ENCODE data around the gene METTL13. TPM values are rescaled to one million over a fixed set of nuclear protein-coding genes. Genes with fewer than 3 reads are reported as not detected.

METTL13 gene
- total RNA-seq, 1 donor from 2014 or later = 39.8 TPM

DNA sequence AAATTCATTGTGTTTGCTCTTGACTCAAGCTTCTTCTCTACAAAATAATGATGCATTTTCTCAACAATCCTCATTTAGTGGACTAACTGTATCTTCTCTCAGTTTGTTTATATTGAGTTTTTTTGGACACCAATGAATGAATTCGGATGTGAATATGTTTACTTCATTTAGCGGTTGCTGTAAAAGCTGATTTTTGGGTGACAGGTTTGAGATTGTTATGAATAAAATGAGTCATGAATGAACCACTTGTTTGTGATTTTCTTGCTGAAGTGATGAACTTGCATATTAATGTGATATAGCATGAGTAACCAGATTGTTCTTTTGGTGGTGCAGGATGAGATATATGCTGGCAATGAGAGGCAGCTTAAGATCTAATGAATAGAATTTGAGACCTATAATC is 62.9 kb downstream of the METTL13 start:
- Mint-ChIP-seq H3K27me3 (peaks cover 42% of the 10 kb centered on the region), H3K4me1 (ENCODE audit: unreplicated experiment) (peaks cover 15% of the 10 kb centered on the region), H3K36me3 (no peaks in the 10 kb centered on the region), H3K4me3 (no peak overlapping the region), H3K27ac (no peak overlapping the region), H3K9me3 (no peaks in the 10 kb centered on the region)
- no peak for TF ChIP-seq CTCF (conservative IDR thresholded peaks at IDR 0.05)
- DNase-seq (ENCODE audit: extremely low spot score, unreplicated experiment) = no peak

DNA sequence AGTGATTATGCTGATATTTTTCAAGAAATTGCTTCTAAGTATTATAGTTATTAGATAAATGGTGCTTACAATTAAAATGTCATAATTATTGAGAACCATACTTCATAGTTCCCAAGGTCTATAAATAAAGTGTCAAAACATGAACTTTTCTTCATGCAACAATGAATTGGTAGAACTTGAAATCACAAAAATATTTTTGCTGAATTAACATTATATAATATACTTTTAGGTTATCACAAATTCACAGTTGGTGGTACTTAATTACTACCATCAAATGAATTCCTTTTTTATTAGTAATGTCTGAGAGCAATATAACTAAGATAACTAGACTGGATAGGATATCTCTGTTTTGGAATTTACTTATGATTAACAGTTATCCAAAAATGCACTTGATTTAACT is 64.5 kb downstream of the METTL13 start:
- Mint-ChIP-seq H3K4me3 (no peak overlapping the region), H3K27ac (no peak overlapping the region), H3K36me3 (no peaks in the 10 kb centered on the region), H3K27me3 (peaks cover 29% of the 10 kb centered on the region), H3K4me1 (ENCODE audit: unreplicated experiment) (peaks cover 9% of the 10 kb centered on the region), H3K9me3 (no peaks in the 10 kb centered on the region)
- TF ChIP-seq CTCF (conservative IDR thresholded peaks at IDR 0.05) = no peak
- no peak for DNase-seq (ENCODE audit: extremely low spot score, unreplicated experiment)

Other genes with a start within 250 kb of the METTL13 start
- gene MYOCOS, start 159.4 kb upstream of the METTL13 start, total RNA-seq (ENCODE audit: low replicate concordance) = not detected in 2 replicates
- not detected in 2 replicates for gene MYOC, start 129.0 kb upstream of the METTL13 start, total RNA-seq (ENCODE audit: low replicate concordance)
- gene VAMP4, start 39.6 kb upstream of the METTL13 start, total RNA-seq (ENCODE audit: low replicate concordance) = 10.2 TPM in 2 replicates
- 1.2 and 2.1 TPM in 2 replicates for gene DNM3, start 59.8 kb downstream of the METTL13 start, total RNA-seq (ENCODE audit: low replicate concordance)

Data from type B pancreatic cell (in vitro differentiated cells).